Small intestine (tissue), 7 donors: ENCODE measurements around the gene FAM174B. TPM values are rescaled to one million over a fixed set of nuclear protein-coding genes. Genes with fewer than 3 reads are reported as not detected.

Experiments
- DNase-seq, 2 donors: peaks; one replicate each; pipeline versions ENCODE4 v3.0.0 to v3.0.0-alpha.2; 2013
- FAIRE-seq: peaks from 2 replicates; lab custom pipeline; 2012; peaks lifted over from hg19 to GRCh38; lab: Jason Lieb, UNC
- H3K27ac ChIP-seq, 3 donors: one replicate each; pipeline ENCODE4 v1.5.1; 2013; ENCODE audit warnings: low read length in 2 of 3, mild to moderate bottlenecking in 2 of 3, control low read depth in 1 of 3, inconsistent platforms in 1 of 3, low read depth in 1 of 3, moderate library complexity in 1 of 3
- H3K27me3 ChIP-seq, 3 donors: one replicate each; pipeline ENCODE4 v1.6.1; 2013; ENCODE audit warnings: low read length in 3 of 3, inconsistent platforms in 1 of 3; ENCODE audit not compliant: control insufficient read depth in 3 of 3, insufficient read depth in 3 of 3
- H3K36me3 ChIP-seq, 3 donors: one replicate each; pipeline ENCODE4 v1.6.1; 2013; ENCODE audit warnings: low read length in 3 of 3, inconsistent platforms in 1 of 3, low read depth in 1 of 3, mild to moderate bottlenecking in 1 of 3, moderate library complexity in 1 of 3; ENCODE audit not compliant: control insufficient read depth in 3 of 3, insufficient read depth in 2 of 3
- H3K4me1 ChIP-seq, 3 donors: one replicate each; pipeline ENCODE4 v1.6.1; 2013; ENCODE audit warnings: low read length in 2 of 3, inconsistent platforms in 1 of 3, low read depth in 1 of 3, mild to moderate bottlenecking in 1 of 3, moderate library complexity in 1 of 3; ENCODE audit not compliant: control insufficient read depth in 3 of 3, insufficient read depth in 2 of 3
- H3K4me3 ChIP-seq, 3 donors: one replicate each; pipeline ENCODE4 v1.5.1; 2013; ENCODE audit warnings: low read length in 3 of 3, control low read depth in 1 of 3, inconsistent platforms in 1 of 3, low read depth in 1 of 3, mild to moderate bottlenecking in 1 of 3, moderate library complexity in 1 of 3
- H3K9me3 ChIP-seq, 2 donors: one replicate each; pipeline ENCODE4 v1.6.1; 2013; ENCODE audit warnings: low read depth in 1 of 2, low read length in 1 of 2; ENCODE audit not compliant: control insufficient read depth in 2 of 2, insufficient read depth in 1 of 2
- WGBS, 3 donors: extraction: QIAGEN DNeasy Blood & Tissue Kit; methylation state at CpG; one replicate each; pipeline ENCODE4 v1.1.7; 2013; 5-methylcytosine and 5-hydroxymethylcytosine counted together
- polyA plus RNA-seq, 4 donors: library from polyadenylated mRNA; stranded (reverse) in 3 of 4; unstranded in 1 of 4; fragments of 200-250 nt in 3 of 4; fragments of 120-200 nt in 1 of 4; gene quantifications; one replicate each; pipeline versions ENCODE4 v1.2.1 to v1.2.3, GENCODE V29; 2013
- donor health status: healthy with polysubstance abuse.
- donor health status: control.
- donor health status: control.
- donor health status: Bipolar disorder and iron deficiency.
- donor health status: healthy.

The FAM174B gene
- polyA plus RNA-seq, 4 donors: 1.8 to 14.6 (median 5.6) TPM

DNA sequence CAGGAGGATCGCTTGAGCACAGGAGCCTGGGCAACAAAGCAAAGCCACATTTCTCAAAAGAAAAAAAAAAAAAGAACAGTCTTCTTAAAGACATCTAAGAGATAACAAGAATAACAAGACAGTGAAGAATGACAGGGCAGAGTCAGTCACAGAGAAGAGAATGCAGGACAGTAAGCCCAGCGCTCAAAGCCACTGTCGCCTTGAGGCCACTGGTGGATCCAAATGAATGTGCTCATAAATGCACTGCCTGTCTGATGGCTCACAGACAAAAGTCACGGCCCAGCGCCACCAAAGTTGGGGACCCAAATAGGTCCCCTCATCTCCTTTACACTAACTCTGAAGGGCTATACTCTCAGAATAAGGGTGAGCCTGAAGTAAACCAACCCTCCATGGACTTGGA is 52.3 kb downstream of the FAM174B start:
- Histone ChIP-seq H3K36me3 (no peaks in the 10 kb centered on the region), H3K9me3 (peaks cover 0 to 3% of the 10 kb centered on the region in 2 donors), H3K27me3 (no peaks in the 10 kb centered on the region), H3K4me3 (no peak overlapping the region), H3K4me1 (no peaks in the 10 kb centered on the region), H3K27ac (no peak overlapping the region)
- FAIRE-seq (no peak), DNase-seq (no peak)
- 93 to 95% (median 93%) methylated on average over 5 of the region's 5 CpGs for WGBS, 3 donors

DNA sequence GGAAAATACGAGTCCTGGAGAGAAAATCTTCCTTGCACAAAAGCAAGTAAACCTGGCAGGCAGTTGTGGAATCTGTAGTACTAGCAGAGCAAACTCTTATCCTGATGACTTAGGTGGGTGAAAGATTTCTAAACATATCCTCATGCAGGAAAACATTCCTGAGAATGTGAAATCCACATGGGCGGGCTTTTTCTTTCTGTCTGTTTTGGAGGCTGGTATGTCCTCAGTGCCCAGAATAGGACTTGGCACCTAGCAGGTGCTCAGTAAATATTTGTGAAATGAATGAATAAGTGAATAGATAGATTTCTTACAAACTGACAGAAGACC is 53.3 kb downstream of the FAM174B start:
- H3K9me3 ChIP-seq: peaks cover 0 to 3% of the 10 kb centered on the region in 2 donors
- no peaks in the 10 kb centered on the region for H3K27me3 ChIP-seq
- FAIRE-seq (no peak), DNase-seq (no peak)
- H3K36me3 ChIP-seq: no peaks in the 10 kb centered on the region
- no peak overlapping the region for H3K27ac ChIP-seq
- WGBS, 3 donors: 65 to 78% (median 68%) methylated on average over 2 of the region's 2 CpGs
- no peaks in the 10 kb centered on the region for H3K4me1 ChIP-seq
- H3K4me3 ChIP-seq: no peak overlapping the region

DNA sequence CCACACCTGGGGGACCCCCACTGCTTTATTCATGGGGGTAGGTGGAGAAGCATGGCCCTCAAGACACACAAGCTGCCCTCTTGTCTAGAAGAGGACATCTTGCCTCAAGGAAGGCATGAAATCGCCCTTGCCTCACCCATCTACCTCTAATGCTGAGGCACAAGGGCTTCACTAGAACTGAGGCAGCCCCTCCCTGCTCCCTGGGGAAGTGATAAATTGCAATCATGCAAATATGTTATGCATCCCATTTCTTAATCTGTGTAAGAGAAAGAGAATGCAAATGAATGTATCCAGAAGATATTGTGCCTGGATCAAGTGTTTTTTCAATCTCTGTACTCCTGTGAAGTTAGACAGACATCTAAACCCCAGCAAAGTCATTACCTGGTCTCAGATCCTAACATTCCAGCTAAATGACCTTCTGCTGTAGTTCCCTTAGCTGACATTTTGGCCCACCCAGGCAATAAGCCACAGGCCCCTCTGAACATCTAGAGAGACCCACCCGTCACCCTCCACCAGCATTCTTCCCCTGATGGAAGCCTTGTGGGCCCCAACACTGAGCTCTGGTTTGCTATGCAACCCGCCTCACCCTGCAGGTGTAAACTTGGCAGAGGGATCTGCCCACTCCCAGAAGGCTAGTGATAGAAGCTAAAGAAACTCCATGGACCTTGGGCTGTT is 53.8 kb downstream of the FAM174B start:
- H3K27ac ChIP-seq: no peak overlapping the region
- DNase-seq (no peak), FAIRE-seq (no peak)
- H3K9me3 ChIP-seq: peaks cover 0 to 3% of the 10 kb centered on the region in 2 donors
- H3K4me3 ChIP-seq: no peak overlapping the region
- H3K36me3 ChIP-seq: no peaks in the 10 kb centered on the region
- WGBS, 3 donors: 70 to 86% (median 76%) methylated on average over 3 of the region's 3 CpGs
- H3K27me3 ChIP-seq: no peaks in the 10 kb centered on the region
- H3K4me1 ChIP-seq: no peaks in the 10 kb centered on the region

DNA sequence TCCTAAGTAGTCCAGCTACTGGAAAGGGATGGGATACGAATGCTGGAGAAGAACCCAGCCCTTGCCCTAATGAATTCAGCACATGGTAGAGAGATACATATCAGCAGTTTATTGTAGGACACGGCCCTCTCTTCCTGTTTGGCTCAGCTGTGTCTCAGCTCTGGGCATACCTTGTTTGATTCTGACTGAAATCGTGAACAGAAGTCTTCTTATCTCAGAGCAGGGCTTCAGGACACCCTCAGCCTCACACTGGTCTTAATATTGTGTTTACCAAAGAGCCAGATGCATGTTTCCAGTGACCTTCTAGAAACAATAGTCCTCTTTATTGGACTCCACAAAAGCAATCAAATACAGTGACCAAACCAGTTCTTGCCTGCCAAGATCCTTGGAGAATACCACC is 54.7 kb downstream of the FAM174B start:
- H3K4me1 ChIP-seq: no peaks in the 10 kb centered on the region
- DNase-seq: no peak
- H3K36me3 ChIP-seq: no peaks in the 10 kb centered on the region
- no peak for FAIRE-seq
- 10 to 31% (median 17%) methylated on average over 3 of the region's 3 CpGs for WGBS, 3 donors
- H3K27ac ChIP-seq: no peak overlapping the region
- H3K9me3 ChIP-seq: no peaks in the 10 kb centered on the region
- H3K27me3 ChIP-seq: no peaks in the 10 kb centered on the region
- H3K4me3 ChIP-seq: no peak overlapping the region

DNA sequence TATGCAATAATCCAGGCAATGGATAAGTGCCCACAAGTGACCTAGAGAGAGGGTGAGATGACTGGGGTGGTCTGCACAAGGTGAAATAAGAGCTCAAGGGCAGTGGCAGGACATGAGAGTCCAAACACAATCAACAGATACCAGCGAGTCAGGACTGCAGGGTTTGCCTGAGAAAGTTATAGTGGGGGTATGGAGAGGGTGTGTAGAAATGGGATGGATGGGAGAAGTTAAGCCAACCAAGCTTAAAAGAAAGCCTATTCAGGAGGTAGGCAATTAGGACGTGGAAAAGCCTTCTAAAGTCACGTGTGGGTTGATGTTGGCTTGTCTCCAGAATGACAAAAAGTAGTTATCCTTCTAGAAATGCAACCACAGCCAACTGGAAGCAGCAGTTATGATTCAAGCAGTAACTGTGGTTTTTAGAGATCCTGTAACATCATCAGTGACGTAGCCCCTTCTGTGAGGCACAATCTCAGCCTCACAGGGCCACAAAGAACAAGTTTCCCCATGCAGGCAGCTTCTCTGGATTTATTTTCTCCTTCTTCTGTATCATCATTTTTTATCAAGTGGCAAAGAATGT is 56.1 kb downstream of the FAM174B start:
- no peak overlapping the region for H3K27ac ChIP-seq
- no peaks in the 10 kb centered on the region for H3K4me1 ChIP-seq
- no peak for FAIRE-seq
- DNase-seq: no peak
- no peaks in the 10 kb centered on the region for H3K27me3 ChIP-seq
- no peaks in the 10 kb centered on the region for H3K9me3 ChIP-seq
- no peaks in the 10 kb centered on the region for H3K36me3 ChIP-seq
- H3K4me3 ChIP-seq: no peak overlapping the region
- WGBS, 3 donors: 49 to 62% (median 56%) methylated on average over 4 of the region's 4 CpGs

DNA sequence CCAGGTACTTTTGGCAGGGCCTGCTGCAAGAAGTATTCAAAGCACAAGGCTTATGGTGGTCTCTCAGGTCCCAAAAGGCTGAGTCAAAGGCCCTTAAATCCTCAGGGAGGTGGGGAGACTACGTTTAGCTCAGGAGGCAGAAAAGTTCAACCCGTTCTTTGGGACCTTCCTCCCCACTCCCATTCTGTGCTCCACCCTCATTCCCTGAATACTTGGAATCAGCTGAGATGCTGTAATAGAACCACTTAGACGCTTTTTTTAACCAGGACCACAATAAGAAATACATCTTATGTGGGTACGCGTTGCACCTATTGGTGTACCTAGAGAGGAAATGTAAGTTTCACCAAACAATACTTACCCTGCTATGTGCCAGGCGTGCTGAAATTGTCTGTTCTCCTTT is 58.0 kb downstream of the FAM174B start:
- Histone ChIP-seq H3K4me1 (no peaks in the 10 kb centered on the region), H3K9me3 (no peaks in the 10 kb centered on the region), H3K4me3 (no peak overlapping the region), H3K27me3 (no peaks in the 10 kb centered on the region), H3K27ac (no peak overlapping the region), H3K36me3 (no peaks in the 10 kb centered on the region)
- 82 to 87% (median 86%) methylated on average over 6 of the region's 6 CpGs for WGBS, 3 donors
- FAIRE-seq (no peak), DNase-seq (no peak)

DNA sequence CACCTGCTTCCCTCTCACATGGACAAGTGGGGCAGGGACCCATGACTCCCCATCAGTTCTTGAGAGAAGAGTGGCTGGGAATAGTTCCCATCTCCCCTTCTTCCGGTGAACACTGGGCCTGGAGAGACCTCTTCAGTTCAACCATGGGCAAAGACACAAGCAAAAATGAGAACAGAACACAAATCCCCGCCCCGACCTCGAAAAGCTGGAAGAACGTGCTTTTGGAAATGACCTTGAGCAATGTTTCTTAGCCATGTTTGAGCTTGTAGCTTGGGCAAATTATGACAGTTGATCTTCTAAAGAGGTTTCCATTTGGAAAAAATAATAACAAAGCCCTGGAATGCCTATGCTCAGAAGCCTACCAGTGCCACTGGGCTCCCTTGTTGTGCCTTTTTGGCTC is 59.0 kb downstream of the FAM174B start:
- FAIRE-seq: no peak
- Histone ChIP-seq H3K27me3 (no peaks in the 10 kb centered on the region), H3K36me3 (no peaks in the 10 kb centered on the region), H3K4me1 (no peaks in the 10 kb centered on the region), H3K27ac (no peak overlapping the region), H3K9me3 (no peaks in the 10 kb centered on the region), H3K4me3 (no peak overlapping the region)
- no peak for DNase-seq
- WGBS, 3 donors: 90 to 96% (median 93%) methylated on average over 5 of the region's 5 CpGs

DNA sequence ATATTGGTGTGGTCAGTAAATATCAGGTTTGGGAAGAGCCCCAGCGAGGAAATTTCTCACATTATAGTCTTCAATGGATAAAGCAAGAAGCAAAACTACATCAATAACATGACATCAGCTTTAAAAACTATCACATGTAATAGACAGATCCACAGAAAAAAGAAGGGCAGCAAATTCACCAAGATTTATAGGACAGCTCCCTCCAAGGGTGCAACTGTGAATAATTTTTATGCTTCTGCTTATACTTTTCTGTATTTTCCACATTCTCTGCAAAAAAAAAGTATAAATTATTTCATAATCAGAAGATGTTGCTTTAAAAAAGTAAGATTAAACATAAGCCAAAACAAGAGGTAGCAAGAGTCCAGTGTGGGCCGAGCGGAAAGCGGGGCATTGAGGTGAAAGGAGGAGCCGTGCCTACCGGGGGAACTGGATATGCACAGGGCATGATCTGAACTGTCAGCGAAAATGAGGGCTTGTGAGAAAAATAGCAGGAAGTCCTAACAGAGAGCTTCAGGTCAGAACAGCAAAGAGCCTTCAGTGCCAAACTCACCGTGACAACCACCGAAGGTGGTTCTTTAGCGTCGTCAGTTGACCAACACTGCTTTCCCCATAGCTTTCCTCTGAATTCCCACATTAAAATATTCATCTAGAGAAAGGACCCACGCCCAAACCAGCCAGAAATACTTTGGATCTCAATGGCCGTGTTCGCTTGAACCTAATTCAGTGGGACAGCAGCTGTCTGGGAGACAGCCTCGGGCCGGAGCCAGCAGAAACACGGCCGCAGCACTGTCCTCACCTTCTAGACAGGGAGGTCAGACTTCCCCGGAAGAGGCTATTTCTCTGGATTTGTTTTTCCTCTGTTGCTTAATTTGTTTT is 59.8 kb downstream of the FAM174B start:
- Histone ChIP-seq H3K4me1 (no peaks in the 10 kb centered on the region), H3K4me3 (no peak overlapping the region), H3K36me3 (no peaks in the 10 kb centered on the region), H3K27me3 (no peaks in the 10 kb centered on the region), H3K9me3 (no peaks in the 10 kb centered on the region), H3K27ac (no peak overlapping the region)
- 82 to 88% (median 87%) methylated on average over 19 of the region's 19 CpGs for WGBS, 3 donors
- DNase-seq (no peak), FAIRE-seq (no peak)
